SK-N-DZ (cell line): Measurements from ENCODE around the gene CLPTM1L.
A peak's percentile ranks its signal among the peaks of the same experiment; 100 is the strongest.

ENCODE experiments used
- DNase-seq: peaks from one replicate; pipeline ENCODE4 v3.0.0-alpha.2; 2015; ENCODE audit warnings: low spot score

CLPTM1L gene

DNA sequence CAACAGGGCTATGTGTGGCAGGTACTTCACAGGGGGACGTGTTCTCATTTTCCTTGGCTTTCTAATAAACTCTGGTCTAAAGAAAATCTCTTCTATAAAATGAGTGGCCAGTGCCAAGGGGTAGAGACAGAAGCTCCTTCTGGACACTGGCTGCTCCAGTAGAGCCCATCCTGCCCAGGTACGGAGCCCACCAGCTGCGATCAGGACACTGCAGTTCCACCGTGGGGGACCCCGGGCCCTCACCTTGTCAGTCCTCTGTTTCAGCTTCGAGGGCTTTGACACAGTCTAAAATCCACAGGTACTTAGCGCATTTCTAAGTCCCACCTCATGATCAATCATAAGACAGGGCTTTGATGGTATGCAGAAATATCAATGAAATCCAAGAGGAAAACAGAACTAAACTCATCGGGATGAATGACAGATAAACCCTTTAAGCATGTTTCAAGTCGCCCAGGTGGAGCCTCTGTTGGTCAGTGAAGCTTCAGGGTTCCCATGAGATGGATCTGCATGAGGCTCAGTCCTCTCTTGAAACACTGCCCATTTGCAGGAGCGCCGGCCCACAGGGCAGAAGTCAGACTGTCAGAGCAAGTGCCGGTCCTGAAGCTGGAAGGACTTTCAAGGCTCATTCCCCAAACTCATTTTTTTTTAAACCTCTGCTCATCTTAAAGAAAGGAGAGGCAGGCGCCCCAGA lies 29.7 kb downstream of the CLPTM1L start:
- DNase-seq, result no peak

DNA sequence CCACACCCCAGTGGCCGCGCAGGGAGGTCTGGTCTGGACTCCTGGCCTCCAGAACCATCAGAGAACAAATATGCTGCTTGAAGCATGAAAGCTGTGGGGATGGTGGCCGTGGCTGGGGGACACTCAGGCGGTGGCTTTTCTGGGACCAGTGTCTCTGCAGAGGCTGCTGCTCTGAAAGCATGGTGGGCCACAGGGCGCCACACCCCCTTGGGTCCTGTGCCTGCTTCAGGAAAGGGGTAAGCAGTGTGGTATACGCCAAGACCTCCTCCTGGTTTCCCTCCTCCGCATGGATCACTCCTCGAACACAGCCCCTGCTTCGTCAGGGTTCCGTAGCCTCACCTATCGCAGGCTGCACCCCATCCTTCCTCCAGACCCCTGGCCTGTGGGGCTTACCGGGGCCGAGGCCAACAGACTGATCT lies 30.3 kb downstream of the CLPTM1L start:
- DNase-seq, result no peak

DNA sequence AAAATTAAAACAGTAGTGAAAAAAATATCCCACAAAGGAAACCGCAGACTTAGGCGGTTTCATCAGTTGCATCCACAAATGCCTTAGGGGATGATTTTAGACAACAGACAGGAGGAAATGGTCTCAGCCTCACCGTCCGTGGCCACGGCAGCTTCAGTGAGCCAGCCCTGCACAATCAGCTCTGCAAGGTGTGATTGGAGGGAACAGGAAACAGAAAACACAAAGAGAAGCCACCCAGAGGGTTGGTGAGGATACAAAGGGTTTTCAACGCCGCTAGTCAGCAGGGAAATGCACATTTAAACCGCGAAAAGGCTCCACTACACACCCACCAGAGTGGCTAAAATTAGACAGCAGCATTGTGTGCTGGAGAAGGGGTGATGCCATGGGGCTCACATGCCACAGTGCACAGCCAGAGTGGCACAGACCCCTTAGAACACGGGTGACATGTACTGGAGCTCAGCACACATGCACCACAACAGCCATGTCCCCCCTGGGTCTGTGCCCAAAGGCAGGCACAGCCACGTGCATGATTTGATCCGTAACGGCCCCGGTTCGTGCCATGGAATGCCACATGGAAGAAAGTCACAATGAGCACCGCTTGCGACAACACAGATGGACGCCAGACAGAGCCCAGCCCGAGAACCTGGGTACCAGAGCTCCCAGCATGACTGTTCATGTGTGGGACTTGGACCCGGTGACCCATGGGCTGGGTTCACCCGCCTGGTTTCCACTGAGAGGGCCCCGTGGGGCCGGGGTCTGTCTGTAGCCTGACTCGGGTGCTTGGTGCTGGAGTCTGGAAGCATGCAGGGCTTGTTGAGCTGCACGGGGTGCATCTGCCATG lies 31.7 kb downstream of the CLPTM1L start:
- DNase-seq, result no peak

DNA sequence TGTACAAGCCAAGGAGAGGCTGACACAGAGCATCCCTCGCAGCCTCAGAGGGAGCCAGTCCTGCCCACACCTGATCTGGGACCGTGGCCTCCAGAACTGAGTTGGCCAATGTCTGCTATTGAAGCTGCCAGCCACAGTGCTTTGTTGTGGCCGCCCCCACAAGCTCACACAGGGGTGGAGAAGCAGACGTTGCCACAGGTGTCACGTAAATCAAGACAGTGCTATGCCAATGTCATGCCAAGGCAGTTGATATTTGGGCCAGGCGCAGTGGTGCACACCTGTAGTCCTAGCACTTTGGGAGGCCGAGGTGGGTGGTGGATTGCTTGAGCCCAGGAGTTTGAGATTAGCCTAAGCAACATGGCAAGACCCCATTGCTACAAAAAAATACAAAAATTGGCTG lies 32.7 kb downstream of the CLPTM1L start:
- no peak for DNase-seq

DNA sequence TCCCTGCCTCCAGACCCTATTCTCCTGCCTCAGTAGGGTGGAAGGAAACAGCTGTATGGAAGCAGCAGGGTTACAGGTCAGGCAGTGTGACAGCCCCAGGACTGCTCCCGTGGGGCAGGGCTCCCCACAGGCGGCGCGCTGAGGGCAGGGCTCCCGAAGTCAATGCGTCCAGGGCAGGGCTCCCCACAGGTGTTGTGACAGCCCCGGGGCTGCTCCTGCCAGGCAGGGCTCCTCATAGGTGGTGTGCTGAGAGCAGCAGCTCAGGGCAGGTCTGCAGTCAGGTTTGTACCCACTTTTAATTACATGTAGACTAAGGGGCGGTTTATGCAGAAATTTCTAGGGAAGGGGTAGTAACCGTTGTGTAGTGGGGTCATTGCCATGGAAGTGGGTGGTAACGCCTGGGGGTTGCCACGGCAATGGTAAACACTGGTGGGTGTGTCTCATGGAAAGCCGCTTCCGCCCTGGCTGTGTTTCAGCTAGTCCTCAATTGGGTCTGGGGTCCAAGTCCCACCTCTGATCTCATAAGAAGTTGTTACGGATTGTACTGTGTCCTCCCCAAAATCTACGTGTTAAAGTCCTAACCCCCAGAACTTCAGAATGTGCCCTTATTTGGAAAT lies 33.4 kb downstream of the CLPTM1L start:
- no peak for DNase-seq

DNA sequence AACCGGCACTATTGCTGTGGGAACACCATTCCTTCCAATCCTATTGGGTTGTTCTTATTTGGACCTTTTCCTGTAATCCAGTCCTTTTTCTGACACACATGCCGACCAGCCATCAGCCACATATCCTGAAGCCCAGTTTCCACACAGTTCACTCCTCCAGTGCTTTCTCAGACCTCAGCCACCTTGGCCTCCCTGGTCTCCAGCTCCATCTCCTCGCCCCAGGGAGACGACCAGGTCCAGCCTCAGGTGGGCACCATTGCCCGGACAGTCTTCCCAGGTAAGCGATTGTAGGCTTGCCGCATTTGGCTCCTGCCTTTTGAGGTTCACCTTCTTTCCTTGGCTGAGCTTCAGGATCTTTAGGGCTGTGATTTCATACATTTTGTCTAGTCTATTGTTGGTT lies 34.8 kb downstream of the CLPTM1L start:
- no peak for DNase-seq

DNA sequence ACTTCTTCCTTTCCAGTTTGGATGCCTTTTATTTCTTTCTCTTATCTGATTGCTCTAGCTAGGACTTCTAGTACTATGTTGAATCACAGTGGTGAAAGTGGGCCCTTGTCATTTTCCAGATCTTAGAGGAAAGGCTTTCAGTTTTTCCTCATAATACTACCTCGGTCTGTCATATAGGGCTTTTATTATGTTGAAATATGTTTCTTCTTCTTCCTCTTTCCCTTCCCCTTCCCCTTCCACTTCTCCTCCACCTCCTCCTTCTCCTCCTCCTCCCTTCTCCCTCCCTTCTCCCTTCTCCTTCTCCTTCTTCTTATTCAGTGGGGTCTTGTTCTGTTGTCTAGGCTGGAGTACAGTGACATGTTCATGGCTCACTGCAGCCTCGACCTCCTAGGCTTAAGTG lies 40.9 kb downstream of the CLPTM1L start:
- no peak for DNase-seq

DNA sequence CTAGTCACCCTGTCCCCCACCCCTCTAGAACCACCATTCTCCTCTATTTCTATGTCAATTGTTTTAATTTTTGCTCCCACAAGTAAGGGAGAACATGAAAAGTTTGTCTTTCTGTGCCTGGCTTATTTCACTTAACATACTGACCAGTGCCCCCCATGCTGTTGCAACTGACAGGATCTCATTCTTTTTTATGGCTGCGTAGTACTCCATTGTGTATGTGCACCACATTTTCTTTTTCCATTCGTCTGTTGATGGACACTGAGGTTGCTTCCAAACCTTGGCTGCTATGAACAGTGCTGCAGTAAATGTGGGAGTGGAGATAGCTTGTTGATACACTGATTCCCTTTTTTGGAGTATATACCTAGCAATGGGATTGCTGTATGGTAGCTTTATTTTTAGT lies 42.6 kb downstream of the CLPTM1L start:
- no peak for DNase-seq

DNA sequence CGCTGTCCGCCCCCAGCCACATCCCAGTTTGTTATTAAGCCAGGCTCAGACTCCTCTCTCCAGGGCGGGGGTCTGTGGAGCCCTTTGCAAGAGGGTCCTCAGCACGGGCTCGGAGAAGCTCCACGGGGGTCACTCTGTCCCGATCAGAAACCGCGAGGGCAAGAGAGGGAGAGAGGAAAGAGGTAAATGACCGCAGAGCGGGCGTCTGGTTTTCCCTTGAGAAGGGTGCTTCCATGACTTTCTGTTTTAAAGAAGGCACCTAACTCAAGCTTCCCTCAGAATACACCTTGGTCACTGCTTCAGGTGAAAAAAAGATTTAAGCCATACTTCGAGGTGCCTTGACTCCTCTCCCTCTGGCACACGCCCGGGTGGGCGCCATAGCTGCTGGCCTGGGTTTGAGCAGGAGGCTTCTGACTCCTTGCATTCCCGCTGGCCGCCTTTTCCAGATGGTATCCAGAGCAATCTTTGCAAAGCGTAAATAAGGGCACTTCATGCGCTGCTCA lies 44.3 kb downstream of the CLPTM1L start:
- DNase-seq, result no peak

DNA sequence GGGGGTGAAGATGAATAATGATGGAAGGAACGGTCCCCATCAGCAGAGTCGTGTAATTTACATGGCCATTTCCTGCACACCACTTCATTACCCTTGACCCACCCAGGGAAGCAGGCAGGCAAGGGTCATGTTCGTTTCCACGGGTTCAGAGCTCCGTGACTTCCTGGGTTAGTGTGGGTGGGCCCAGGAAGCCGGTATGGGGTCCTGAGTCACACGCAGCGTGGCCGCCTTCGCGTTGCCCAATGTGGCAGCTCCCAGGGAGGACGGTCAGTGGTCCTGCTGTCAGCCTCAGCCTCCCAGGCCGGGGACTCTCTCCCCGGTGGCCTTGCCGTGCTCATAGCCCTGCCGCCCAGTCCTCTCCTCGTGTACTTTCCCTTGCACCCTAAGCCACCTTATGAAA lies 44.9 kb downstream of the CLPTM1L start:
- no peak for DNase-seq

DNA sequence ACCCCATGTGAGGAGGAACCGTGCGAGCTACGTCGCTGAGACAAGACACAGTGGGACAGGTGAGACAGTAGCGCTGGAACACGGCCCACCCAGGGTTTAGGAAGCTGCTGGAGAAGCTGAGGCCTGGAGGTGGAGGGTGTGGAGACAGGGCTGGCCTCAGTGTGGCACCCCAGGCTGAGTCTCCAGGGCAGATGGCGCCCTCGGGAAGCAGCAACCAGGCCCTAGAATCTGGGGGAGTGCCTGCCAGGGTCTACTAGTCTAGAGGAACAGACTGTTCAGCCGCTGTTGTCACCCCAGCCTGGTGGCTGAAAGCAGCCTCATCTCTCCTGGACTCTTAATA lies 45.4 kb downstream of the CLPTM1L start:
- DNase-seq, result no peak

DNA sequence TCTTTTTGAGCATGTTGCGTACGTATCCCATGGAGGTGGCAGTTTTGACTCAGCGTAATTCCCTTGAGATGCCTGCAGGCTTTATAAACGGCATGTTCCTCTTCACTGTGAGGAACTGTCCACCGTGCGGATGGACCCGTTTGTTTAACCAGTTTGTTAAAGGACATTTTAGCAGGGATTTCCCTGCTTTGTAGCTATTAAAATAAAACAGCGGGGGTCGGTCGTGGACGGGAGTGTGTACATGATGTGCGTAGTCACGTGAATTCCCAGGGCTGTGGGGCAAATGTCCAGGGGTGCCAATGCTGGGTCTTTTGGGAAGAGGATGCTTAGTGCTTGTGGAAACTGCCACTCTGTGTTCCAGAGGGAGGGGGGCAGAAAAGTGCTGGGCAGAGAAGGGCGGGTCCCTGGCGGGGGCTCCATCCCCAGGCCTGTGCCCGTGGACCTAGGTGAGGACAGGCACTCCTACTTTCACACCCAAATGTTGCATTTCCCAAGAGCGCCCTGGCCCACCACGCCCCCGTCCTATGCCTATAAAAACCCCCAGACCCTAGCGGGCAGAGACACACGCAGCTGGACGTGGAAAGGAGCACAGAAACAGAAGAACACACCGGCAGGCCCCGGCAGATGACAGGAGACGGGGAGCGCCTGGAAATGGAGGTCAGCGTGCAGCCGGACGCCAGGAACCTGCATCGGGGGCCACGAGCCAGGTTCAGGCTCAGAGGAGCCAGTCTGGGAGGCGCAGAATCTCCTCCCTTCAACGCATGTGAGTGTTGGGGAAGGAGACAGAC lies 46.0 kb downstream of the CLPTM1L start:
- DNase-seq, result no peak

DNA sequence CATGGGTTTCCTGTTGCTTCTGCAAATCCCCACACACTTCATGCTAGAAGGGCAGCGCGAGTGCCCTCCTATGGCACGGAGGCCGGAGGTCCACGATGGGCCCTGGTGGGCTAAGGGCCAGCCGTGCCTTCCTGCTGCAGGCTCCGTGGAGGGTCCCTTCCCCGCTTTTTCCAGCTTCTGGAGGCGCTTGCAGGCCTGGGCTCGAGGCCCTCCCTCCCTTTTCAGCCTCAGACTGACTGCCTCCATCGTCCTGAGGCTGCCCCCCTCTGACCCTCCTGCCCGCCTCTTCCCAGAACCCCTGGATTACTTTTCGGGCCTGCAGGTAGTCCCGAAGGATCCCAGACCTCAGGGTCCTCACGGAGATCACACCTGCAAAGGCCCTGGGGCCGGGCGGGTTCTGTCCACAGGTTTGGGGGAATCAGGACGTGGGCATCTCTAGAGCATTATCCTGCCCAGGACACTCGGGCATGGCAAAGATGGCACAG lies 46.8 kb downstream of the CLPTM1L start:
- no peak for DNase-seq

DNA sequence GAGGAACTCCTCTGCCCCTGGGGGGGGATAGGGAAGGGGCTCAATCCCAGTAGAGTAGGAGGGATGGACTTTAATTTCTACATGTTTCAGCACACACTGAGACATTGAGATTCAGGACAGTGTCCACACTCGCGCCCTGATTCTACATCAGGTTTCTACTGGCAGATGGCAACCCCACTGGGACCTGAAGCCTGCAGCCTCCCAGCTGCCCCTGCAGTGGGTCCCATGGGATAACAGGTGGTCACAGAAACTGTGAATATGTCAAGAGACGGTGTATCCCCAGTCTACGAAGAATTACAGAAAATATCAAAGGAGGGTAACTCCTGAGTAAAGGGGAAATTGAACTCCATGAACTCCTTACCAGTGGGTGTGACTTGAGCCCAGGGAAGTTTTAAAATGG lies 47.7 kb downstream of the CLPTM1L start:
- no peak for DNase-seq

DNA sequence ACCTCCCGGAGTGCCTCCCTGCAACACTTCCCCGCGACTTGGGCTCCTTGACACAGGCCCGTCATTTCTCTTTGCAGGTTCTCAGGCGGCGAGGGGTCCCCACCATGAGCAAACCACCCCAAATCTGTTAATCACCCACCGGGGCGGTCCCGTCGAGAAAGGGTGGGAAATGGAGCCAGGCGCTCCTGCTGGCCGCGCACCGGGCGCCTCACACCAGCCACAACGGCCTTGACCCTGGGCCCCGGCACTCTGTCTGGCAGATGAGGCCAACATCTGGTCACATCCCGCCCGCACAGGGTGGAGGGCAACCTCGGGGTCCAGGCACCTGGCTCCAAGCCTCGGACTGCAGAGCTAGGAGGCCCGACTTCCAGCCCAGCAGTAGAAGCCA lies 49.3 kb downstream of the CLPTM1L start:
- no peak for DNase-seq

DNA sequence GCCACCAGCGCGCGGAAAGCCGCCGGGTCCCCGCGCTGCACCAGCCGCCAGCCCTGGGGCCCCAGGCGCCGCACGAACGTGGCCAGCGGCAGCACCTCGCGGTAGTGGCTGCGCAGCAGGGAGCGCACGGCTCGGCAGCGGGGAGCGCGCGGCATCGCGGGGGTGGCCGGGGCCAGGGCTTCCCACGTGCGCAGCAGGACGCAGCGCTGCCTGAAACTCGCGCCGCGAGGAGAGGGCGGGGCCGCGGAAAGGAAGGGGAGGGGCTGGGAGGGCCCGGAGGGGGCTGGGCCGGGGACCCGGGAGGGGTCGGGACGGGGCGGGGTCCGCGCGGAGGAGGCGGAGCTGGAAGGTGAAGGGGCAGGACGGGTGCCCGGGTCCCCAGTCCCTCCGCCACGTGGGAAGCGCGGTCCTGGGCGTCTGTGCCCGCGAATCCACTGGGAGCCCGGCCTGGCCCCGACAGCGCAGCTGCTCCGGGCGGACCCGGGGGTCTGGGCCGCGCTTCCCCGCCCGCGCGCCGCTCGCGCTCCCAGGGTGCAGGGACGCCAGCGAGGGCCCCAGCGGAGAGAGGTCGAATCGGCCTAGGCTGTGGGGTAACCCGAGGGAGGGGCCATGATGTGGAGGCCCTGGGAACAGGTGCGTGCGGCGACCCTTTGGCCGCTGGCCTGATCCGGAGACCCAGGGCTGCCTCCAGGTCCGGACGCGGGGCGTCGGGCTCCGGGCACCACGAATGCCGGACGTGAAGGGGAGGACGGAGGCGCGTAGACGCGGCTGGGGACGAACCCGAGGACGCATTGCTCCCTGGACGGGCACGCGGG lies 49.9 kb downstream of the CLPTM1L start, which contains the start of gene TERT:
Gene TERT, minus strand, starts transcription at position 234 of the 815 bp plus-strand sequence. Its CDS starts 79 bp downstream, at position 155.
- peak; percentile 39 for DNase-seq

DNA sequence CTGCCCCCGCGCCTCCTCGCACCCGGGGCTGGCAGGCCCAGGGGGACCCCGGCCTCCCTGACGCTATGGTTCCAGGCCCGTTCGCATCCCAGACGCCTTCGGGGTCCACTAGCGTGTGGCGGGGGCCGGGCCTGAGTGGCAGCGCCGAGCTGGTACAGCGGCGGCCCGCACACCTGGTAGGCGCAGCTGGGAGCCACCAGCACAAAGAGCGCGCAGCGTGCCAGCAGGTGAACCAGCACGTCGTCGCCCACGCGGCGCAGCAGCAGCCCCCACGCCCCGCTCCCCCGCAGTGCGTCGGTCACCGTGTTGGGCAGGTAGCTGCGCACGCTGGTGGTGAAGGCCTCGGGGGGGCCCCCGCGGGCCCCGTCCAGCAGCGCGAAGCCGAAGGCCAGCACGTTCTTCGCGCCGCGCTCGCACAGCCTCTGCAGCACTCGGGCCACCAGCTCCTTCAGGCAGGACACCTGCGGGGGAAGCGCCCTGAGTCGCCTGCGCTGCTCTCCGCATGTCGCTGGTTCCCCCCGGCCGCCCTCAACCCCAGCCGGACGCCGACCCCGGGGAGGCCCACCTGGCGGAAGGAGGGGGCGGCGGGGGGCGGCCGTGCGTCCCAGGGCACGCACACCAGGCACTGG lies 50.6 kb downstream of the CLPTM1L start:
- no peak for DNase-seq

DNA sequence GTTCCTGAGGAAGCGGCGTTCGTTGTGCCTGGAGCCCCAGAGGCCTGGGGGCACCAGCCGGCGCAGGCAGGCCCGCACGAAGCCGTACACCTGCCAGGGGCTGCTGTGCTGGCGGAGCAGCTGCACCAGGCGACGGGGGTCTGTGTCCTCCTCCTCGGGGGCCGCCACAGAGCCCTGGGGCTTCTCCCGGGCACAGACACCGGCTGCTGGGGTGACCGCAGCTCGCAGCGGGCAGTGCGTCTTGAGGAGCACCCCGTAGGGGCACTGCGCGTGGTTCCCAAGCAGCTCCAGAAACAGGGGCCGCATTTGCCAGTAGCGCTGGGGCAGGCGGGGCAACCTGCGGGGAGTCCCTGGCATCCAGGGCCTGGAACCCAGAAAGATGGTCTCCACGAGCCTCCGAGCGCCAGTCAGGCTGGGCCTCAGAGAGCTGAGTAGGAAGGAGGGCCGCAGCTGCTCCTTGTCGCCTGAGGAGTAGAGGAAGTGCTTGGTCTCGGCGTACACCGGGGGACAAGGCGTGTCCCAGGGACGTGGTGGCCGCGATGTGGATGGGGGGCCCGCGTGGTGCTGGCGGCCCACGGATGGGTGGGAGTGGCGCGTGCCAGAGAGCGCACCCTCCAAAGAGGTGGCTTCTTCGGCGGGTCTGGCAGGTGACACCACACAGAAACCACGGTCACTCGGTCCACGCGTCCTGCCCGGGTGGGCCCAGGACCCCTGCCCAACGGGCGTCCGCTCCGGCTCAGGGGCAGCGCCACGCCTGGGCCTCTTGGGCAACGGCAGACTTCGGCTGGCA lies 51.3 kb downstream of the CLPTM1L start:
- no peak for DNase-seq

DNA sequence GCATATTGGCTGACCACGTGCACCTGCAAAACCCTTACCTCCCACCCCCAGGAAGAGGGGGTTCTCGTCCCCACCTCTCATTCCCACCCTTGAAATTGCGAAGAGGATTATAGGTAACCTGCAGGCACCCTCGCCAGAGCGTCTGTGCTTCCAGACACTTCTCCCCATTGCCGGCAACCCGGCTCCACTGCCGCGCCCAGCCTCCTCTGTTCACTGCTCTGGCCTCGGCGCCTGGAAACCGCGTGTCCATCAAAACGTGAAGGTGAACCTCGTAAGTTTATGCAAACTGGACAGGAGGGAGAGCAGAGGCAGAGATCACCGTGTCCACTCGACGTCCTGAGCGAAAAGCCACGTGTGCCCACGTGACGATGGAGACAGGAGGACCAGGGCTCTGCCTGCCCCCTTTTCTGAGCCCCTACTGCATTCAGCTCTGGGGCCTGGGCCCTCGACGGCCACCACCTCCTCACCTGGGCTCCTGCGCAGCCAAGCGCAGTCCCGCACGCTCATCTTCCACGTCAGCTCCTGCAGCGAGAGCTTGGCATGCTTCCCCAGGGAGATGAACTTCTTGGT lies 52.0 kb downstream of the CLPTM1L start:
- no peak for DNase-seq
